T-cell (primary cell): ENCODE measurements around the gene STK32C. TPM values are rescaled to one million over a fixed set of nuclear protein-coding genes. Genes with fewer than 3 reads are reported as not detected.

ENCODE experiments used
- ATAC-seq, 4 experiments: fragments of 200-7000 bp in 3 of 4; fragments of 150-1000 bp in 1 of 4; cut with Tn5 transposase; replicated peaks in 1 of 4; 1 replicate in 3 of 4; 2 replicates in 1 of 4; pipeline ENCODE4 v1.10.0; 2021; ENCODE audit warnings: moderate library complexity in 3 of 4, mild to moderate bottlenecking in 2 of 4, moderate number of reproducible peaks in 1 of 4
- CTCF ChIA-PET, 2 donors: fragments of 300-600 bp; sonication (Branson Sonifier 250); formaldehyde crosslinking; loops; one replicate each; lab custom pipeline; 2022; ENCODE audit warnings: antibody characterized with exemption in 2 of 2; lab: Charles Lee
- POLR2A ChIA-PET, 2 donors: fragments of 300-600 bp; sonication (Branson Sonifier 250); formaldehyde crosslinking; loops; one replicate each; lab custom pipeline; 2022; ENCODE audit warnings: antibody characterized with exemption in 2 of 2; lab: Charles Lee
- DNase-seq, 35 experiments: peaks; one replicate each; pipeline versions ENCODE4 v3.0.0 to v3.0.0-alpha.2; 2013 to 2023
- H3K27ac ChIP-seq: one replicate; pipeline ENCODE4 v1.5.1; 2013; ENCODE audit warnings: low read length
- H3K27me3 ChIP-seq, 2 experiments: replicated peaks in 1 of 2; 1 replicate in 1 of 2; 2 replicates in 1 of 2; pipeline versions ENCODE4 v1.6.1 to v1.7.0; 2013; ENCODE audit warnings: low read length in 1 of 2, mixed read lengths in 1 of 2; ENCODE audit not compliant: control insufficient read depth in 2 of 2, insufficient read depth in 2 of 2; ENCODE audit errors: extremely low read depth in 1 of 2
- H3K36me3 ChIP-seq, 2 donors: 1 replicate in 1 of 2; 2 replicates in 1 of 2; pipeline versions ENCODE4 v1.6.1 to v1.7.0; 2013; ENCODE audit warnings: low read length in 1 of 2; ENCODE audit not compliant: control insufficient read depth in 2 of 2, insufficient read depth in 1 of 2; ENCODE audit errors: extremely low read depth in 1 of 2
- H3K4me1 ChIP-seq, 2 experiments: 1 replicate in 1 of 2; 2 replicates in 1 of 2; pipeline versions ENCODE4 v1.6.1 to v1.7.0; 2013; ENCODE audit warnings: low read length in 2 of 2, mixed read lengths in 1 of 2; ENCODE audit not compliant: insufficient read depth in 2 of 2, control insufficient read depth in 1 of 2; ENCODE audit errors: extremely low read depth in 1 of 2
- H3K4me3 ChIP-seq, 2 donors: 1 replicate in 1 of 2; 2 replicates in 1 of 2; pipeline versions ENCODE4 v1.5.1 to v1.7.0; 2013; ENCODE audit warnings: mild to moderate bottlenecking in 2 of 2, low read length in 1 of 2, moderate library complexity in 1 of 2; ENCODE audit not compliant: control insufficient read depth in 1 of 2; ENCODE audit errors: extremely low read depth in 1 of 2
- H3K9me3 ChIP-seq: 2 replicates; pipeline ENCODE4 v1.7.0; 2013
- H3K27ac Mint-ChIP-seq, 2 donors: one replicate each; pipeline ENCODE4 v1.8.0; 2020 to 2021; ENCODE audit warnings: mild to moderate bottlenecking in 2 of 2, mixed read lengths in 2 of 2
- H3K27me3 Mint-ChIP-seq, 2 donors: one replicate each; pipeline ENCODE4 v1.8.0; 2021 to 2022; ENCODE audit warnings: mixed read lengths in 2 of 2
- H3K36me3 Mint-ChIP-seq: one replicate; pipeline ENCODE4 v1.8.0; 2021; ENCODE audit warnings: mixed read lengths
- H3K4me1 Mint-ChIP-seq, 3 donors: one replicate each; pipeline ENCODE4 v1.8.0; 2020 to 2022; ENCODE audit warnings: mixed read lengths in 3 of 3, mild to moderate bottlenecking in 1 of 3
- H3K4me3 Mint-ChIP-seq, 3 donors: one replicate each; pipeline ENCODE4 v1.8.0; 2020 to 2022; ENCODE audit warnings: mild to moderate bottlenecking in 3 of 3, mixed read lengths in 3 of 3, moderate library complexity in 3 of 3
- H3K9me3 Mint-ChIP-seq, 3 donors: one replicate each; pipeline ENCODE4 v1.8.0; 2020 to 2022; ENCODE audit warnings: mixed read lengths in 3 of 3
- WGBS: methylation state at CpG from one replicate; pipeline ENCODE4 v1.1.5; 2013; ENCODE audit warnings: missing lambda C conversion rate; ENCODE audit not compliant: insufficient coverage; 5-methylcytosine and 5-hydroxymethylcytosine counted together
- total RNA-seq, 35 experiments: library from RNA in 6 of 35; stranded (reverse) in 6 of 35; fragments of 120-200 nt in 1 of 35; gene quantifications; one replicate each; pipeline versions ENCODE4 v1.2.1 to v1.2.4 and lab custom pipeline; 2013 to 2026

The STK32C gene
- total RNA-seq, 5 donors from 2014 or later (not counting 1 experiment from before 2014, with no cell fraction given): 5.8 to 16.4 (median 12.2) TPM

GRCh38 chr10:132186488-132187429 is 121.0 kb downstream of the STK32C start, which contains the start of gene DPYSL4:
DPYSL4 (plus strand) TSS chr10:132186948; CDS start chr10:132187064, 116 bp downstream.
- Histone ChIP-seq H3K27ac (no peak within 1 kb of the TSS), H3K4me3 (peak within 1 kb of the TSS in 1 of 2 donors; percentile 10), H3K9me3 (no peaks in the 10 kb centered on the region), H3K4me1 (peaks cover 3 to 26% of the 10 kb centered on the region in 2 experiments), H3K36me3 (no peaks in the 10 kb centered on the region), H3K27me3 (peaks cover 10 to 67% of the 10 kb centered on the region in 2 experiments)
- Mint-ChIP-seq H3K4me1 (peaks cover 0 to 18% (median 7%) of the 10 kb centered on the region in 3 donors), H3K9me3 (no peaks in the 10 kb centered on the region), H3K4me3 (peak within 1 kb of the TSS in 2 of 3 donors; percentile 59 to 66), H3K27me3 (peaks cover 36 to 45% of the 10 kb centered on the region in 2 donors), H3K27ac (no peak within 1 kb of the TSS), H3K36me3 (no peaks in the 10 kb centered on the region)
- ATAC-seq (peak; percentile 52 to 74 (median 58)), DNase-seq (peak in 10 of 35 experiments; percentile 16 to 63 (median 24))
- WGBS: 7% methylated on average over 66 of the region's 109 CpGs
- ChIA-PET POLR2A (no interaction called here), CTCF (no interaction called here)

GRCh38 chr10:132185601-132186487 is 121.9 kb downstream of the STK32C start:
- H3K27me3 ChIP-seq: peaks cover 10 to 67% of the 10 kb centered on the region in 2 experiments
- no peaks in the 10 kb centered on the region for H3K36me3 Mint-ChIP-seq
- peak; percentile 84 to 91 (median 88) for ATAC-seq
- H3K9me3 ChIP-seq: no peaks in the 10 kb centered on the region
- peaks cover 3 to 26% of the 10 kb centered on the region in 2 experiments for H3K4me1 ChIP-seq
- 9% methylated on average over 99 of the region's 99 CpGs for WGBS
- peak overlapping the region in 2 of 3 donors; percentile 59 to 66 for H3K4me3 Mint-ChIP-seq
- H3K27ac Mint-ChIP-seq: no peak overlapping the region
- peak in 34 of 35 experiments; percentile 25 to 80 (median 58) for DNase-seq
- peak overlapping the region in 1 of 2 donors; percentile 10 for H3K4me3 ChIP-seq
- POLR2A ChIA-PET: no interaction called here
- no peaks in the 10 kb centered on the region for H3K36me3 ChIP-seq
- H3K9me3 Mint-ChIP-seq: no peaks in the 10 kb centered on the region
- H3K4me1 Mint-ChIP-seq: peaks cover 0 to 18% (median 7%) of the 10 kb centered on the region in 3 donors
- no peak overlapping the region for H3K27ac ChIP-seq
- H3K27me3 Mint-ChIP-seq: peaks cover 38 to 45% of the 10 kb centered on the region in 2 donors
- CTCF ChIA-PET: no interaction called here

- H3K4me1 Mint-ChIP-seq: peaks cover 0 to 18% (median 7%) of the 10 kb centered on the region in 3 donors
- ChIA-PET POLR2A (no interaction called here), CTCF (no interaction called here)
- H3K9me3 Mint-ChIP-seq: no peaks in the 10 kb centered on the region
- H3K27ac Mint-ChIP-seq: no peak overlapping the region
- no peak overlapping the region for H3K4me3 ChIP-seq
- DNase-seq (no peak), ATAC-seq (peak in 1 of 4 experiments; percentile 3)
- peaks cover 12 to 64% of the 10 kb centered on the region in 2 experiments for H3K27me3 ChIP-seq
- H3K9me3 ChIP-seq: no peaks in the 10 kb centered on the region
- peaks cover 37 to 43% of the 10 kb centered on the region in 2 donors for H3K27me3 Mint-ChIP-seq
- H3K4me3 Mint-ChIP-seq: peak overlapping the region; percentile 24 to 66 (median 52)
- no peaks in the 10 kb centered on the region for H3K36me3 ChIP-seq
- 50% methylated on average over 35 of the region's 35 CpGs for WGBS
- H3K4me1 ChIP-seq: peaks cover 3 to 26% of the 10 kb centered on the region in 2 experiments
- no peaks in the 10 kb centered on the region for H3K36me3 Mint-ChIP-seq
- no peak overlapping the region for H3K27ac ChIP-seq
Measured at GRCh38 chr10:132184816-132185593, 122.7 kb downstream of the STK32C start.

- ChIA-PET POLR2A (interaction anchor here in 1 of 2 donors (0.7 kb wide), 1 partner anchor 11 kb away, joined by 3 read pairs; no protein-coding TSS in a partner anchor), CTCF (no interaction called here)
- H3K36me3 Mint-ChIP-seq: no peaks in the 10 kb centered on the region
- no peak overlapping the region for H3K27ac Mint-ChIP-seq
- no peak overlapping the region for H3K27ac ChIP-seq
- peaks cover 24 to 39% of the 10 kb centered on the region in 2 donors for H3K27me3 Mint-ChIP-seq
- H3K27me3 ChIP-seq: peaks cover 10 to 63% of the 10 kb centered on the region in 2 experiments
- peaks cover 3 to 25% of the 10 kb centered on the region in 2 experiments for H3K4me1 ChIP-seq
- no peaks in the 10 kb centered on the region for H3K9me3 Mint-ChIP-seq
- H3K9me3 ChIP-seq: no peaks in the 10 kb centered on the region
- H3K4me3 ChIP-seq: no peak overlapping the region
- WGBS: 79% methylated on average over 7 of the region's 8 CpGs
- H3K4me3 Mint-ChIP-seq: no peak overlapping the region
- DNase-seq: no peak
- H3K4me1 Mint-ChIP-seq: peaks cover 0 to 9% (median 7%) of the 10 kb centered on the region in 3 donors
- no peak for ATAC-seq
- H3K36me3 ChIP-seq: no peaks in the 10 kb centered on the region
Measured at GRCh38 chr10:132183046-132183445, 124.7 kb downstream of the STK32C start.

GRCh38 chr10:132182591-132182990 is 125.2 kb downstream of the STK32C start:
- Mint-ChIP-seq H3K36me3 (no peaks in the 10 kb centered on the region), H3K4me1 (peaks cover 0 to 6% (median 4%) of the 10 kb centered on the region in 3 donors), H3K27ac (no peak overlapping the region), H3K4me3 (no peak overlapping the region), H3K9me3 (no peaks in the 10 kb centered on the region), H3K27me3 (peaks cover 26 to 41% of the 10 kb centered on the region in 2 donors)
- no peaks in the 10 kb centered on the region for H3K9me3 ChIP-seq
- peaks cover 3 to 20% of the 10 kb centered on the region in 2 experiments for H3K4me1 ChIP-seq
- no peaks in the 10 kb centered on the region for H3K36me3 ChIP-seq
- H3K27me3 ChIP-seq: peaks cover 10 to 63% of the 10 kb centered on the region in 2 experiments
- no peak overlapping the region for H3K4me3 ChIP-seq
- H3K27ac ChIP-seq: no peak overlapping the region
- ChIA-PET CTCF (no interaction called here), POLR2A (interaction anchor here in 1 of 2 donors (0.7 kb wide), 1 partner anchor 11 kb away, joined by 3 read pairs; no protein-coding TSS in a partner anchor)
- WGBS: 83% methylated on average over 7 of the region's 7 CpGs
- no peak for DNase-seq
- no peak for ATAC-seq
